SKM-1 (cell line): ENCODE measurements around the gene CLK2.
"Not testable (repeated sequence)": the region's sequence is repeated elsewhere in the genome, so short reads cannot be mapped to it uniquely, and the experiment has no call there.

Source experiments
- DNase-seq: peaks from one replicate; lab custom pipeline; 2025; ENCODE audit not compliant: unreplicated experiment; lab: John Stamatoyannopoulos, UW

CLK2 gene

GRCh38 chr1:155214702-155215101 lies 58.6 kb downstream of the CLK2 start:
- not testable (repeated sequence) for DNase-seq
